ENCODE results near the gene PPDPF.

- TF ChIP-seq POLR2AphosphoS5 (IDR thresholded peaks at IDR 0.05; ENCODE audit: borderline replicate concordance, low read depth, low read length): no peak
- TF ChIP-seq EZH2 (IDR thresholded peaks at IDR 0.05): no peak
- no peak for TF ChIP-seq FOXP2 (optimal IDR thresholded peaks at IDR 0.05; ENCODE audit: control extremely low read depth, extremely low read length, insufficient read depth)
These were observed 39.1 kb upstream of the PPDPF start for GRCh38 chr20:63481503-63481902.

All from SK-N-MC (cell line).